Stimulated activated CD4-positive, alpha-beta T cell treated with anti-CD3 and anti-CD28 coated beads, TNF-alpha, amount 100 ng/mL, for 1 hour (primary cell): ENCODE results near the gene MRE11.

ENCODE experiments used
- DNase-seq, 3 donors: peaks; one replicate each; pipeline ENCODE4 v3.0.0-alpha.2; 2020; ENCODE audit warnings: low read depth in 3 of 3, low spot score in 1 of 3

MRE11 gene

DNA sequence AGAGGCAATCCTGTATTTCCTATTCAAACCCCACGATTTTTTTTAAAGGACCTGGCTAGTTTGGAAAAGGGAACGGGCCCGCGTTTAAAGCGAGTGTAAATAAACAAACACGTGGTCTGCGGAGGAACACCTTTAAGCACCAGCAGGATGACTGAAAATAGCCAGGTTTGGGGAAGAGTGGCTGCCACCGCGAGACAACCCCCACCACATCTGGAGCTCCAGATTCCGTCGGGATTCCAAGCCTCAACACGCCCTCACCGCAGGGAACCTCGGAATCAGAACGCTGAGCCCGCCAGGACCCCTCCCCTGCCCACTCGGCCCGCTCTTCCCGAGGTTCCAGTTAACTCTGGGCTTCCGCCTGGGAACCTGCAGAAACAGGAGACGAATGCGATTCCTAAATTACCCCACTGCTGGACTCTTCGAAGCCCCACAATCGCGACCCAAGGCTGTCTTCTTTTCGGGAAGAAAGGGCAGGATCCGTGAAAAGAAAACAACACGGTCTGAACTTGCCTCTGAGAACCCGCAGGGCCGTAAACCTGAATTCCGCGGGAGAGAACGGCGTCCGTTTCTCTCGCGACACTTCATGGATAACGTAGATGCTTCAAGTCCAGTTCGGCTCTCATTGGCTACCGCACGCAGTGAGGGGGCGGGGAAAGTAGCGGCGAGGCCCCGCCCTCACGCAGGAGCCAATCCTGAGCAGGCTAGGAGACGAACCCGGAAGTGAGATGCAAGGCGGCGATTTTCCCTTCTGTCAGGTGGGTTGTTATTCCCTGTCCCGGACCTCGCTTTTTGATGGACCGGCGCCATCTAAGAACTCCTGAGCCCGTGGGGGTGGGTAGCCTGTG, at the start of gene MRE11, which contains the start of gene ANKRD49:
MRE11 (minus strand) TSS at position 564 of the 845 bp plus-strand sequence. CDS start 1,043 bp downstream, outside the sequence.
ANKRD49 (plus strand) TSS at position 704 of the 845 bp plus-strand sequence. CDS start 2,710 bp downstream, outside the sequence.
- peak; percentile 88 to 91 (median 89) for DNase-seq

DNA sequence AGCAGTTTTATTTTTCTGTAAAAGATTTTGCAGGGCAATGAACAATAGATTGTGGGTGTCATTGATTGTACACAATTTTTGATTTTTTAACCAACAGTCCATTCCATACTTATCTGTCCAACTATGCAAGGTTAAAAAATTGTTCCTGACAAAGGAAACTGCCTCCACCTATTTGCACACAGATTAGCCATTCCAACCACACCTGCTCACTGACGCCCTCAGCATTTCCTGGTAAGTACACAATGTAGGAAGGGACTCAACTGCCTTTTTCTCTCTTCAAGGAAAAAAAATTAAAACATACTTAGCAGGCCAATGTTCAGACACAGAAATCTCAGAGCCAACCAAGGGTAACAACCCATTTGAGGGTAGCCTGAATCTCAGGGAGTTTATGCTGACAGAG, 45.8 kb upstream of the MRE11 start:
- DNase-seq: no peak

DNA sequence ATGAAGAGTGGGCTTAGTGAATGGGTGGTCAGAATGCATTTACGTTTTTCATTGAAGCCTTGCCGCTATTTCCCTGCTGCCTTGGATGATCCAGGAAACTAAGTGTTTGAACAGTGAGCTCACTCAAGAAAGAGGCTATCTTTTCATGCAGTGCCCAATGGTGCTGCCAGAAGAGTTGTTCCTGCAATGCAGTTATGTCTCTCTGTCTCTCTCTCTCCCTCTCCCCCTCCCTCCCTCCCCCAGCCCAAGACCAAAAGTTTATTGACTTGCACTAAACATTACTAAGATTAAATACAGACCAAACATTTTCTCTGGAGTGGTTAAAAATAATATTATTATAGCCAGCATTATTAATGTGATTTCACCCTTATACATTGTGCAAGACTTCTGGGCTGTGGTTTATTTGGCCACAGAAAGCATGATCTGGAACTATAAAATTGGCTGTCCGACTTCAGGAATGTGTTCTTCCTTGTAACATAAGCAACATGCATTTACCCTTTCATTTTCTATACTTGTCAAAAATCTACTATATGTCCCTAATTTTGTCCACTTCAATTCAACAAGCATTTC, 43.5 kb upstream of the MRE11 start:
- DNase-seq: no peak

DNA sequence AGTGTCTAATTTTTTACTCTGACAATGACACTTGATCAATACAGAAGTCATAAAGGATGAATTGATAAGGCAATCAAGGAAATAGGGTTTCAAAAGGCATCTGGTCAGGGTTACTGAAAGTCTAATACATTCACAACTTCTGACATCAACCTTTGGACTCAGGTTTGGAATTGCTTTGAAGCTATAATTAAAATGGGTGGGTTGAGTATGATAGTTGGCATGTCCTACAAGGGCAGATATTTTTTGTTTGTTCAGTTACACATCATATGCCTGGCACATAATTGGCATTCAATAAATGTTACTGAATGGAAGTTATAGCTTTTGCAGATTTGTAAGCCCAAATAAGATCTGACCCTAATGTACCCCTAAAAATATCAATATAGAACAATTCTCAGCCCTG, 42.7 kb upstream of the MRE11 start:
- DNase-seq: no peak

DNA sequence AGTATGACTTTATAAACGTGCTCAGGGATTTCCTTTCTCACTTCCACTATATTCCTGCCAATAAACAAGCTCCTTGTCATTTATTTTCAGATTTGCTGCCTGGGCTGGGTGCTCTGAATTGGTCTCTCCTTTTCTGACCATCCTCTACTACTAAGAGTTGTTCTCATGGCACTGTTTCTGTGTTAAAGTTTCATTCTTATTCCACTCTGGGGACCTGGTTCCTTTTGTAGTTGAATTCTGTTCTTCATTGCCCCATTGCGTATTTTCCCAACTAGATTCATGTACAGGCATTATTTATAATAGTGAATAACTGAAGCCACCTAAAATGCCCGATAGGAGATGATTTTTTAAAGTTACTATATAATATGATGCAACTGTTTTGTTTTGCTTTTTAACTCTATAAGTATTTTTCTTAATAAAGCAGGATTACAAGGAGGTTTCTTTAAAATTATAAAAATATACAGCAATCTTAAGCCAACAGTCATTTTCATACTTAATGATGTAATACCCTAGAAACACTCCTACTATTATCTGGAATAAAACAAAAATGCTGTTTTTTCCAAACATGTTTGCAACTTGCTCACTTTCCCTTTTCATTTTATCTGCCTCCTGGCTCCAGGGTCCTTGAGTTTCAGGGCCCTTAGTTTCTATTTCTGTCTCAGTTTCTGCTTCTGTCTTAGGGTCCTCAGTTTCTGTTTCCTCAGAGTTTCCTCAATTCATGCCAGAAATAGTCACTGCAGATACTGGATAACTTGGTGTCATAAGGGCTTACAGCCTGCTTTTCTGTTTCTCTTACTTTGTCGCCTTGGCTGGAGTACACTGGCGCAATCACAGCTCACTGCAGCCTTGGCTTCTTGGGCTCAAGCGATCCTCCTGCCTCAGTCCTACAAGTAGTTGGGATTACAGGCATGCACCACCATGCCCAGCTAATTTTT, 40.3 kb upstream of the MRE11 start:
- no peak for DNase-seq

DNA sequence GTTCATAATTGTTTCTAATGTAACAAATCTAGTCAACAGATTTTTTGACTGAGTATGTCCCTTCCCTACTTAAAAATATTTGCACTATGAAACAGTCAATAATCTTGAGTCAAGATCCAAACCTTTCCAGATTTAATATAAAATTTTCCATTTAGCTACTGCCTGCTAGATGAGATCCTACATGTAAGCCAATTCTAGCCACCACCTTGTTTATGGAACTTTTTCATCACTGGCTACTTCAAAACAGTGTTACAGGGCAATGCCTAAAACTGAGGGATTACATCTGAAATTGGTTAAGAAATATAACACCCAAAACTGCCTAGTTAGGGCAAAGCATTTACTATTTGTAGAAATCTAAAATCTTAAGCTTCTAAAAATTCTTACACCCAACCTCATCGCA, 39.6 kb upstream of the MRE11 start:
- DNase-seq: no peak

DNA sequence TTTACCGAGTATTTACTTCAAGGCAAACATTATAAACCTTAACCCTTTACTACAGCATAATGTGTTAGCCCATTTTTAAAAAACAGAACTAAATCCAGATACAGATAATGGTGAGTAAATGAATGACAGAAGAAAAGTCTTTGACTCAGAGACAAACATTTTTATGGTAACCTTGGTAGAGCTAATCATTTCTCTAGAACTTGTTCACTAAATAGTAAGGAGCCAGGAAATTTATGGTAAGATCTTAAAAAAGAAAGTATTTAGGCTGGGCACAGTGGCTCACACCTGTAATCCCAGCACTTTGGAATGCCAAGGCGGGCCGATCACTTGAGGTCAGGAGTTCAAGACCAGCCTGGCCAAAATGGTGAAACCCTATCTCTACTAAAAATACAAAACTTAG, 38.6 kb upstream of the MRE11 start:
- no peak for DNase-seq

DNA sequence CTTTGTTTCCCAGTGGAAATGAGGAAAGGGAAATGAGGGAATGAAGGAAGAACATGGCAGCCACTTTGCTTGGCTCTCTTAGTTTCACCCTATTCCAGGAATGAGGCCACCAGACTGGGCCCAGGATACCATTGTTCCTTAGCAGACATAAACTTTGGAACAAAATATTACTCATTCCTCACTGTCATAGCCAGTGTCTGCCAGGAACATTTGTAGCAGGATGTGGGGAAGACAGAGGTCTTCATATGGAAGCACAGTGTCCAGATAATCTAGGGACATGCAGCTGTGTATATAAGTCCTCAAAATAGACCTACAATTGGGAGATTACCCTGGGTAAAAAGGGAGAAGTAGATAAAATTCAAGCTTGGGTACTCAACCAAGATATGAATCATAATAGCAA, 34.9 kb upstream of the MRE11 start:
- DNase-seq: no peak

DNA sequence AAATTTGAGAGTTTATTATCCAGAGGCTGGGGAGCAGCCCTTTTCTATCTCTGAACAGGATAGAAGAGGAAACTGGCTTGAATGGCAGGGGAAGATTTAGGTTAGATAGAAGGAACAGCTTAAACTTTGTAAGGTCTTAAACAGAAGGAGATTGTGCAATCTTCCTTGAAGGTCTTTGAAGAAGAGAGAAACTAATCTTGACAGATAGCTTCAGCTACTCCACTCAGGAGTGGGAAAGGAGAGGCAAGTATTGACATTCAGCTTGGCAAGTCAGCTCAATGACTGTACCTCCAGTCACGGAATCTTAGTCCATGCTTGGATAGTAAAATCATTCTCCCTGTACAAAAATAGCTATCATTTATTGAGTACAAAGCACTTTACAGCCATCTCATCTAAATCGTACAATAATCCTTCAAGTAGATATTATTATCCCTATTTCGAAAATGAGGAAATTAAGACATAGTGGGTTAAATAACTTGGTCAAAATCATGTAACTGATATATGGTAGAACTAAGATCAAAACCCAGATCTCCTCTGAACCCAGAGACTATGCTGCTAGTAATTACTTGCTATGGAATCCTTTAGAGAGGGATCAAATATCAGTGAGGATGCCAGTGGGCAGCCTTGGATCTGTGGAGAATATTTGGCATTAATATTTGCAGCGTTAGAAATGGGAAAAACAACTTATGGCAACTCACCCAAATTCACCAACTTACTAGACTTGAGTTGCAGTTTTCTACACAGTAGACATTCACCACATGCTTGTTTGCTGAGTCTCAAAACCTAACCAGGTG, 33.2 kb upstream of the MRE11 start:
- DNase-seq: no peak

DNA sequence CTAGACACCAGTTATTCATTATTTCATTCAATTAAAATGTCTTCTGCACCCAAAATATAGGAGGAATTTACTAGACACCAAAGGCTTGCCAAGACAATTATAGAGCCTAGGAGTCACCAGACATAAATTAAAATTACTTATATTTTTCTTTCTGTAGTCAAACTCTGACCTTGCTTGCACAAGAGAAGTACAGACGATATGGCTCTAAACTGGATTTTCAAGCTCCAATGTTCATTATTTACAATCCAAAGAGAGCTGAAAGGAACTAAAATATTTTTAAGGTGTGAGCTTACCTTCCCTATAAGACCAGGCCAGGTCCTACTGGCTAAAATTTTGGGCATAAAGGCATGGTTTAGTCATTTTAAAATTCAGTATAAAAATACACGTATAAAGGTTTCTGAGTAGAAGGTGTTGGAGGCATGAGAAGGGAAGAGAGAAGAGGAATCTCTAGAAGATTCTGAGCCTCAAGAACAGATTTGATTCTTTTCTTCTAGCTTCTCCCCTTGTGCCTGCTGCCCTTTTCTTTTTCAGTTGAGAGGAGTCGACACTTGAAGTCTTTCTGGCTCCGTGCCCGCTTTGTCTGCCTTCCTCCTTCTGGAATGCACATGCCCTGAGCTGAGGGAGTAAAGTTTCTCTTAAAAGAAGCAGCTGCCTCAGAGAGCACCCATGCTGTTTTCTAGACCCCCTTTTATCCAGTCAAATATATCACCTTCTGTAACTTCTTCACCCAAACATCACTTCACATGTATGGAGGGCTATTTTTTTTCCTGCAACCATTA, 32.1 kb upstream of the MRE11 start:
- no peak for DNase-seq

DNA sequence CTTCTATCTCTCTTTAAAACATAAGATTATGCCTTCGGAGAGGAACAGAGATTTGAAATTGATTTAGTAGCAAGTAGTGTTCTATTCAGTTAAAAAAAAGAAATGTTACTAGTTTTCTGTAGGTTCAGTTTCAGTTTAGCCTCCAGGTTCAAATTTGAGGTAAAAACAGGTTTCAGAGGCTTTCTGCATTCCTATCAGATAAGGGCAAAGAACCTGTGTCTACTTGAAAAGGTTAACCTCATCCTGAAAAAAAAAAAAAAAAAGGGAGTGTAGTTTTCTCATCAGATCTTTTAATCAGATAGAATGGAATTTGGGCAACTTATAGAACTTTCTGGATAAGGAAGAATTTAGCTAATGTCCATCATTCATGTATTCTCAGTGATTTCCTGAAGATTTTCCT, 30.7 kb upstream of the MRE11 start:
- no peak for DNase-seq

DNA sequence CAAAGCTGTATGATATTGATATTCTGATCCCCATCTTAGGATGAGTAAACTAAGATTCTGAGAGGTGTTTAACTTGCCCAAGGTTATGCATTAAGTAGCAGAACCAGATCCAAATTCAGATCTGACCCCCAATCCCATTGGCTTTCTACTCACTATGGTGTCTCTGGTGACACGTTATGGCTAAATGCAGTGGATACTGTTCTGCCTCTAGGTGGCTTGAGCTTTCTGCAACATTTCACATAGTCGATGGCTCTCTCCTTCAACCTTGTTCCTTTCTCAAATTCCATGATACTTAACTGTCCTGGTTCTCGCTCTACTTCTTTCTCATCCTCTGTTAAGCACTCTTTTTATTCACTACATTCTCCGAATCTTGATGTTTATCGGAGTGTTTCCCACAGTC, 28.0 kb upstream of the MRE11 start:
- DNase-seq: no peak

DNA sequence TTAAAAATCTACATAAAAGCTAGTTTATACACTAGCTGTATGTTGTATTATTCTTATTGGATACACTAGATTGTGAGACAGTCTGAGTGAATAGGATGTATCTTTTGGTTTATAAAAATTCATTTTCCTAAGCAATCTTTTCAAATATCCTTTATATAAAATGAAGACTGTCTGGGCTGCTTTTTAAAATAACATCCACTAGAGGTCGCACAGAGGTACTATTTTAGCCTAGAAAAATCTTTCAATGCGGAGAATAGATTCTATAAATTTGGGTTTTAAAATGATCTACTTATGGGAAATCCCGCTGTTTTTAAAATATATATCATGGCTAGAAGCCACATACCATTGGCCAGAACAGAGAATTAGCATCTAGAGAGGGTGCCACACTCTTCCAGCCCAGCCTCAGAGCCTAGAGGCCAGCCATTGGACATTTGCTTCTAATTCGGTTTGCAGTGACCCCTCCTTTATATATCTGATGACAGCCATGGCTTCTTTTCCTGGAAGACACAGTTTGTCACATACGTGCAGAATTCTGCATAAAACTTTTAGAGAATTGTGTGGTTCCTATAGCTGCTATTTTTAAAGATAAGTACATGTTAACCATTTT, 25.9 kb upstream of the MRE11 start:
- no peak for DNase-seq

DNA sequence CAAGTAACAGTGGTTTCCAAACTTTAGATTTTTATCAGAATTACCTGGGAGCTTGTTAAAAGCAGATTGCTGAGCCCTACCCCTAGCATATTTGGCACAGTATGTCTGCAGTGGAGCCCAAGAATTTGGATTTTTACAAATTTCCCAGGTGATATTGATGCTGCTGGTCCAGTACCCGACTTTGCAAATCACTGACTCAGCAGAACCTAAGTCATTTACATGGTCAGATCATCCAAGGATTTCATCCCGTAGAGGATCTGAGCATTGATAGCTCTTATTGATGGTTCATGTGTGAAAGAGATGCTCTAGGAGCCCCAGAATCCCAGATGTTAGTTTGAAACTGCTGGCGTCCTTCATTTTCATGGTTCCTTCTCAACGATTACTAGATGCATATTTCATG, 24.7 kb upstream of the MRE11 start:
- no peak for DNase-seq

DNA sequence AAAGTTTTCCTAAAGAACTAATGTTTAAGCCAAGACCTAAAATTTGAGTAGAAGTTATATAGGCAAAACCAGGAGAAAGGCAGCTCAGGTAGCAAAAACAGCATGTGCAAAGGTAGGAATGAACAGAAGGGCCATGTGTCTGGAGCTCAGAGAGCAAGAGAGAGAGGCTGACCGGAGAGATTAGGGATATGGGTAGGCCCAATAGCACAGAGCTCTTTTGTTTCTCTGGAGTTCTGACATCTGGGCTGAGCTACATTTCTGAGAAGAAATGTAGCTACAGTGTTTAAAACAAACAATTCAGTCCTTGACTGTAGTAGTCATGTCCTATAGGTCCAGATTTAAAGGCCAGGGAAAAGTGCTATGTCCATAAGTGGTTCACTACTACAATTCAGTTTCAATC, 23.1 kb upstream of the MRE11 start:
- DNase-seq: no peak

DNA sequence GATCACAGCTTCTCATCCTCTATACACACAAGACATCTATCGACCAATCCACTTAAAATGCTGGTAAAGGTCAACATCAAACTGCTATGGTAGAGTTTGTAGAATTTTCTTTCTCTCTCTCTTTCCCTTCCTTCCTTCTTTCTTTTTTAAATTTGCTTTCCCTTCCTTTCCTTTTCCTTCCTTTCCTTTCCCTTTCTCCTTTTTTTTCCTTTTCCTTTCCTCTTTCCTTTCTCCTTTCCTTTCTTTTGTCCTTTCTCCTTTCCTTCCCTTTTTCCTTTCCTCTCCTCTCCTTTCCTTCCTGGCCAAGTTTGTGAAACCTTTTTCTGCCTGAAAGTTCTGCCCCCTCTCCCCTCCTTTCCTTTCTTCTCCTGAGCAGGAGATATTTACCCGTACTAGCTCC, 21.8 kb upstream of the MRE11 start:
- DNase-seq: no peak

DNA sequence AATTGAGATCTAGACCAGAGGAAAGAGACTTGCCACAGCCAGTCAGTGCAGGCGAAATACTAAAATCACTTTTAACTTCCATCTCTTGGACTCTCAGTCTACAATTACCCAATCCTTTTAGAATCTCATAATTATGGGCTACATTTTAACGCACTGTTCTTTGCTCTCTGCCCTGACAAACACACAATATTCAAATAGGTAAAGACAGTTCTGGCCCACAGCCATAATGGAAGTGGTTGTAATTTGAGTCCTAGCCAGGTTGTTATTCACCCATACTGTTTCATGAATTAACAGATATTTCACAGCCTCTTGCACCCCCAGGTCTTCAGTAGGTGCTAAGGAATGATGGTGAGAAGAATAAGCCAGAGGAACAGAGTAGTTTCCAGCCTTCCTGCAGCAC, 19.4 kb upstream of the MRE11 start:
- DNase-seq: no peak

DNA sequence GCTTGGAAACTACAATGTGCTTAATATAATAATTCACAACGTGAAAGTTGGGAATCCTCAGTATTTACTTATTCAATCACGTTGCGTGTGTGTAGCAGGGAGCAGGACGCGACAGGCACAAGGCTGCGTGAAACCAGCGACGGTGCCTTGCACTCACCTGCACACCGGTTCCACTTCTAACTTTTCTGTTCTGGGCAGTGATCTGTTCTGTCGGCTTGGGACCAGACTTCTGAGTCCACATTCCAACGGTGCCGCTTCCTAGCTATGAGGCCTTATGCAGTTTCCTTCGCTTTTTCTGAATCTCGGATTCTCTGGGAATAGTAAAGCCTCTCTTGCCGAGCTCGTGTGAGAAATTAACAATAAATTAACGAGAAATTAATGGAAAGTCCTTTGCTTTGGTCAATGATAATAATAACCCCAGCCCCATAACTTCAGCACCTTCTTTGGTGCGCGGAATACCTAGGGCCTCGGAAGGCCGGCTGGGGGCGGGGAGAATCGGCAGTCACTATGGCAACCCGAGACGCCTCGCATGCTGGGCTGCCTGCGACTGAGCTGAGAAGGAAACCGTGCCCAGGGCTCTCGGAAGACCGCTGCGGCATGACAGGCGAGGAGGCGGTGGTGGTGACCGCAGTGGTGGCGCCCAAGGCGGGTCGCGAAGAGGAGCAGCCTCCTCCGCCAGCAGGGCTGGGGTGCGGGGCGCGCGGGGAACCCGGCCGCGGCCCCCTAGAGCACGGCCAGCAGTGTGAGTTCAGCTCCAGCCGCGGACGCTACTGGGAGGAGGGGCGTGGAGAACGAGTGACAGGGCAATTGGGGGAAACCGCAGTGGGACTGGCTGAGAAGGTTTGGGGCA, 18.5 kb upstream of the MRE11 start, which contains the start of gene C11orf97:
C11orf97 (plus strand) TSS at position 530 of the 850 bp plus-strand sequence; CDS start at position 598, 68 bp downstream.
- peak in 2 of 3 donors; percentile 10 to 26 for DNase-seq

DNA sequence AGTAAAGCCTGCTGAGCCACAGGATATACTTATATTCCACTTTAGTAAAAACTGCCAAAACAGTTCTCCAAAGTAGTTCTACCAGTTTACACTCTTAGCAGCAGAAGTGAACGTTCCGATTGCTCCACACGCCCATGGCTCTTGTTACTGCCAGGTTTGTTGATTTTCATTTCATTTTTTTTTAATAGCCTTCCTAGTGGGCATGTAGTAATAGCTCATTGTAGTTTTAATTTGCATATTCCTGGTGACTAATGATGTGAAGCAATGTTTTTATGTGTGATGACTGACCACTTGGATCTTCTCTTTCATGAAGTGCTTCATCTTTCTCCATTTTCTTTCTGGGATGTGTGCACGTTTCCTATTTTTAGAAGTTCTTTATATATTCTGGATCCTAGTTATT, 13.8 kb upstream of the MRE11 start:
- no peak for DNase-seq
